Stimulated activated naive CD8-positive, alpha-beta T cell treated with anti-CD3 and anti-CD28 coated beads, Interleukin-15, Interleukin-2, amounts not matched to agents 100 ng/mL and 50 ng/mL, for 24 hours (primary cell): ENCODE data around the gene CNTNAP2.
"Not testable (repeated sequence)": the region's sequence is repeated elsewhere in the genome, so short reads cannot be mapped to it uniquely, and the experiment has no call there.

Experiments used
- H3K27ac Mint-ChIP-seq: one replicate; pipeline ENCODE4 v1.8.0; 2021; ENCODE audit warnings: mild to moderate bottlenecking, mixed read lengths
- H3K27me3 Mint-ChIP-seq: one replicate; pipeline ENCODE4 v1.8.0; 2021; ENCODE audit warnings: mixed read lengths
- H3K36me3 Mint-ChIP-seq: one replicate; pipeline ENCODE4 v1.8.0; 2021; ENCODE audit warnings: low read depth, mixed read lengths
- H3K4me1 Mint-ChIP-seq: one replicate; pipeline ENCODE4 v1.8.0; 2021; ENCODE audit warnings: low read depth, mixed read lengths
- H3K4me3 Mint-ChIP-seq: one replicate; pipeline ENCODE4 v1.8.0; 2021; ENCODE audit warnings: mild to moderate bottlenecking, mixed read lengths
- H3K9me3 Mint-ChIP-seq: one replicate; pipeline ENCODE4 v1.8.0; 2021; ENCODE audit warnings: mixed read lengths

The CNTNAP2 gene

GRCh38 chr7:146126767-146127509 lies 10.3 kb downstream of the CNTNAP2 start:
- Mint-ChIP-seq H3K27me3 (no peaks in the 10 kb centered on the region), H3K4me1 (no peaks in the 10 kb centered on the region), H3K4me3 (no peak overlapping the region), H3K9me3 (peaks cover 12% of the 10 kb centered on the region), H3K36me3 (no peaks in the 10 kb centered on the region), H3K27ac (no peak overlapping the region)

DNA sequence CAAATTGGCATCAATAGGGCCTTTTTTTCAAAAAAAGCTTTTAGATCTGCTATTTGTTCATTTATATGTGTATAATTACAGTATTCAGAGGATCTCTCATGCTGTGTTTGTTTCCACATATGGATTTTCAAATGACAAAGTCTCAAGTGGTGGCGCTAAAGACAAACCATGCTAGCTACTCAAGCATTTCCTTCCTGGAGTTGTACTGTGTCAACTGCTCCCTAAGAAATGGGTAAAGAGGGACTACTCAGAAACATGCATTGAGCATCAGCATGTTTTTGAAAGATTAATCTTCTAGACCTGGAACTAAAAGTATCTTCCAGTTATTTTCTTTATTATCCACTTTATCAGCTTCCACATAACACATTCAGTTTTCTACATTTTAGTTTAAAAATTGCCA lies 12.7 kb downstream of the CNTNAP2 start:
- Mint-ChIP-seq H3K27ac (no peak overlapping the region), H3K9me3 (peaks cover 14% of the 10 kb centered on the region), H3K4me1 (no peaks in the 10 kb centered on the region), H3K36me3 (no peaks in the 10 kb centered on the region), H3K4me3 (no peak overlapping the region), H3K27me3 (no peaks in the 10 kb centered on the region)

DNA sequence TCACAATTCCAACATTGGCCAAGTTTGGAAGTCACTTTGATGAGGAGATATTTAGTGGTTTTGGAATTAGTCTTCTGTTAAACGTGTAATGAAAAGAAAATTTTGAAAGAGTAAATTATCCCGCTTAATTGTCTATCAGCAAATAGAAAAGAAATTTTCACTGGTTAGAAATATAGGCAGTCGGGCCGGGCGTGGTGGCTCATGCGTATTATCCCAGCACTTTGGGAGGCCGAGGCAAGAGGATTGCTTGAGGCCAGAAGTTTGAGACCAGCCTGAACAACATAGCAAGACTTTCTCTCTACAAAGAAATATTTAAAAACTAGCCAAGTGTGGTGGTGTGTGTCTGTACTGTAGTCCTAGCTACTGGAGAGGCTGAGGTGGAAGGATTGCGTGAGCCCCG lies 13.4 kb downstream of the CNTNAP2 start:
- no peak overlapping the region for H3K4me3 Mint-ChIP-seq
- H3K27ac Mint-ChIP-seq, result no peak overlapping the region
- H3K36me3 Mint-ChIP-seq, result no peaks in the 10 kb centered on the region
- H3K9me3 Mint-ChIP-seq, result peaks cover 14% of the 10 kb centered on the region
- no peaks in the 10 kb centered on the region for H3K27me3 Mint-ChIP-seq
- H3K4me1 Mint-ChIP-seq, result no peaks in the 10 kb centered on the region

GRCh38 chr7:146131701-146132100 lies 15.1 kb downstream of the CNTNAP2 start:
- H3K4me1 Mint-ChIP-seq, result no peaks in the 10 kb centered on the region
- H3K36me3 Mint-ChIP-seq, result no peaks in the 10 kb centered on the region
- peaks cover 13% of the 10 kb centered on the region for H3K9me3 Mint-ChIP-seq
- no peaks in the 10 kb centered on the region for H3K27me3 Mint-ChIP-seq
- no peak overlapping the region for H3K4me3 Mint-ChIP-seq
- H3K27ac Mint-ChIP-seq, result no peak overlapping the region

DNA sequence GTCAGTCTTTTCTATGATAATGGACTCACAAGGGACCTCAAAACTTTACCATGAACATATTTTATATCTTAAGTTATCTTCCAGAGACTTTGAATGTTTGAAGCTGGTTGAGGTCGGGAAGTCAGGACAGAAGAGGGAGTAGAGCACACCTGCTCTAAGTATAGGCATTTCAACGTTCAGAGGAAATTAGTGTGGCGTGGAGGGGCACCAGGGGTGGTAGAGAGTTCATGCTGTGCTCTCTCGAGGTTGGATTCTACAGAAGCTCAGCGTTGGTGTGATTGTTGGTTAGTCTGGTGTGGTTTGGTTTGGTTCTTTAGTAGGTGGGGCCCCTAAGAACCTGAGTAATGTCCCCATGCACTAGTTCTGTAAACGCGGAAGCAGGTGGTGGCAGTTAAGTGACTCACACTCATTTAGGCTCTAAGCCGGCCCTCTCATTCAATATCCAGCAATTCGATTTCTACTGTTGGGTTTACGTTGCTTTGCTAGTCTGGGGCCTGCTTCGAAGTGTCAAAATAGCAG lies 19.8 kb downstream of the CNTNAP2 start:
- no peak overlapping the region for H3K27ac Mint-ChIP-seq
- H3K4me1 Mint-ChIP-seq, result no peaks in the 10 kb centered on the region
- no peak overlapping the region for H3K4me3 Mint-ChIP-seq
- H3K36me3 Mint-ChIP-seq, result no peaks in the 10 kb centered on the region
- no peaks in the 10 kb centered on the region for H3K27me3 Mint-ChIP-seq
- H3K9me3 Mint-ChIP-seq, result peaks cover 16% of the 10 kb centered on the region

DNA sequence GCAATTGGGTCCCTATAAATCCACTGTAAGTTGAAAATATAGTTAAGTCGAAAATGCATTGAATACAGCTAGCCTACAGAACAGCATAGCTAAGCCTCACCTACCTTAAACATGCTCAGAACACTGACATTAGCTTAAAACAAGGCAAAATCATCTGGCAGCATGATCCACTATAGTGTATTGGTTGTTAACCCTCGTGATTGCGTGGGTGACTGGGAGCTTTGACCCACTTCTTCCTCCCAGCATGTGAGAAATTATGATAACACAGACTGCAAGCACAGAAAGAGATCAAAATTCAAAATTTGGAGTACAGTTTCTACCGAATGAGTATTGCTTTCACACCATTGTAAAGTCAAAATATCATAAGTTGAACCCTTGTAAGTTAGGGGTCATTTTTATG lies 22.3 kb downstream of the CNTNAP2 start:
- H3K27ac Mint-ChIP-seq, result no peak overlapping the region
- H3K9me3 Mint-ChIP-seq, result peaks cover 8% of the 10 kb centered on the region
- H3K36me3 Mint-ChIP-seq, result no peaks in the 10 kb centered on the region
- no peak overlapping the region for H3K4me3 Mint-ChIP-seq
- H3K4me1 Mint-ChIP-seq, result no peaks in the 10 kb centered on the region
- no peaks in the 10 kb centered on the region for H3K27me3 Mint-ChIP-seq

- H3K9me3 Mint-ChIP-seq, result peaks cover 5% of the 10 kb centered on the region
- H3K4me1 Mint-ChIP-seq, result no peaks in the 10 kb centered on the region
- no peak overlapping the region for H3K27ac Mint-ChIP-seq
- H3K27me3 Mint-ChIP-seq, result no peaks in the 10 kb centered on the region
- no peaks in the 10 kb centered on the region for H3K36me3 Mint-ChIP-seq
- no peak overlapping the region for H3K4me3 Mint-ChIP-seq
These were observed 30.4 kb downstream of the CNTNAP2 start for GRCh38 chr7:146146831-146147486.

DNA sequence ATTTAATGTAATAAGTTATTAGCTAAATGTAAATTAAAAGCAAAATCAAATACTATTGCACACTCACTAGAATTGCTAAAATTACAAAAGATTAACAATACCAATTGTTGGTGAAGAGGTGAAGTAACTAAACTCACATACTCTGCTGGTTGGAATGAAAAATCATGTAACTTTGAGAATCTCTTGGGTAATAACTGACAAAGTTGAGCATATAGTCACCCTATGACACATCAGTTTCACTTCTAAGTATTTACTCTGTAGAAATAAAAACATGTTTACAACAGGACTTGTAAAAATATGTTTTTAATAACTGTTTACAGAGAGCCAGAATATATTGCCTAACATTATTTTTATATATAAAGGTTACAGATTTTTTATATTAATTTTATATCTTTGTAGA lies 33.6 kb downstream of the CNTNAP2 start:
- Mint-ChIP-seq H3K27me3 (no peaks in the 10 kb centered on the region), H3K4me1 (no peaks in the 10 kb centered on the region), H3K27ac (no peak overlapping the region), H3K36me3 (no peaks in the 10 kb centered on the region), H3K4me3 (no peak overlapping the region), H3K9me3 (peaks cover 5% of the 10 kb centered on the region)

- Mint-ChIP-seq H3K4me3 (no peak overlapping the region), H3K27ac (no peak overlapping the region), H3K4me1 (no peaks in the 10 kb centered on the region), H3K9me3 (peaks cover 9% of the 10 kb centered on the region), H3K36me3 (no peaks in the 10 kb centered on the region), H3K27me3 (no peaks in the 10 kb centered on the region)
These were observed 55.5 kb downstream of the CNTNAP2 start for GRCh38 chr7:146172112-146172511.

DNA sequence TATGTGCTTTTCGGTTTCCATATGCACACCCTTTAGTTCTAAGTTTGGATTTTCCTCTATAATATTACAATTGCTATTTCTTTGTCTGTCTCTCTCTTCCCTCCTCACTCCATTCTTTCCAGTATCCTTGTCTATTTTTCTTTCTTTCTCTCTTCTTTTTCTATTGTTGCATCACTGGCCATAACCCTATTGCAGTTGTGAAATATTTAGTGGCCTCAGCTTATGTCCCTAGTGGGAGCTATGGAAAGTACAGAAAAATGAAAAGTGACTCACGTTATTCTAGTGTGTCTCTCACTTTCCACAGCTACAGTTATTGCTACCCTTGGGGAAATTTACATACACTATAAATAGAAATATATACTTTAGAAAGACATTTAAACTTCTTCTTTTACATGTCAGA lies 59.1 kb downstream of the CNTNAP2 start:
- H3K4me3 Mint-ChIP-seq, result no peak overlapping the region
- no peaks in the 10 kb centered on the region for H3K27me3 Mint-ChIP-seq
- no peaks in the 10 kb centered on the region for H3K4me1 Mint-ChIP-seq
- H3K27ac Mint-ChIP-seq, result no peak overlapping the region
- no peaks in the 10 kb centered on the region for H3K9me3 Mint-ChIP-seq
- H3K36me3 Mint-ChIP-seq, result no peaks in the 10 kb centered on the region

DNA sequence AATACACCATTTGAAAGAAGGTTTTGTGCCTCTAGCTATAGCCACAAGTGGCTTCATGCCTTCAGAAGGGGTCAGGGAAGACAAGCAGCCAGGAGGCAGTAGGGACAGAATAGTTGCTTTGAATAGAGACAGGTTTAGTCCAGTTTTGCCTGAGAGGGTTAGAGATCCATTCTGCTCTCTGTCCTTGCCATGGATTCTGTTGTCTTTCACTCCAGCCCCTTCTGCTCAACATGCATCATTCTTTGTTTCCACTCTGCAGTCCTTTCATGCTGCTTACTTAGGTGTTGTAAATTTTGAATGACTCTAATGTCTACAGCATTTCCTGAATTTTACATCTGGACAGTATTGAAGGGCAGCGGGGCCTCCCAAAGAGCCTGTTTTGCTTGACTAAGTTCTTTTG lies 60.3 kb downstream of the CNTNAP2 start:
- H3K4me1 Mint-ChIP-seq, result no peaks in the 10 kb centered on the region
- no peak overlapping the region for H3K27ac Mint-ChIP-seq
- no peaks in the 10 kb centered on the region for H3K36me3 Mint-ChIP-seq
- H3K27me3 Mint-ChIP-seq, result no peaks in the 10 kb centered on the region
- H3K9me3 Mint-ChIP-seq, result no peaks in the 10 kb centered on the region
- no peak overlapping the region for H3K4me3 Mint-ChIP-seq

GRCh38 chr7:146177301-146177700 lies 60.7 kb downstream of the CNTNAP2 start:
- H3K27ac Mint-ChIP-seq, result no peak overlapping the region
- no peaks in the 10 kb centered on the region for H3K36me3 Mint-ChIP-seq
- H3K4me3 Mint-ChIP-seq, result no peak overlapping the region
- H3K4me1 Mint-ChIP-seq, result no peaks in the 10 kb centered on the region
- no peaks in the 10 kb centered on the region for H3K9me3 Mint-ChIP-seq
- H3K27me3 Mint-ChIP-seq, result no peaks in the 10 kb centered on the region

DNA sequence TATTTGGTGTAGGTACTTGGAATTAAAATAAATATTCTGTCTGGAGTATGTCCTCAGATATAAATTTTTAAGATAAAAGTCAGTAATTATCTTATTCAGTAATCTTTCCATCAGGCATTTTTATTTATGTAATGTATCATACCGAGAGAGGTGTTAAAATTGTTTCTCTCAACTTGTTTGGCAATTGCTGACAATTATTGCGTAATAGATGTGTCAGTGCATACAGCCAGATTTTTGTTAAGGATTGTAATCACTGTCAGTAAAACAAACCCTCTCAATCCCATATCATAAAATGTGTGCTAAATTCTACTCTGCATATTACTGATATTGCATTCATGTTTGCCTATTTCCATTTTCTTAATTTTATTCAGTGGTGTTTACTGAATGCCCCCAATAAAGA lies 69.2 kb downstream of the CNTNAP2 start:
- H3K27me3 Mint-ChIP-seq, result no peaks in the 10 kb centered on the region
- H3K4me1 Mint-ChIP-seq, result no peaks in the 10 kb centered on the region
- no peak overlapping the region for H3K4me3 Mint-ChIP-seq
- peaks cover 17% of the 10 kb centered on the region for H3K9me3 Mint-ChIP-seq
- no peaks in the 10 kb centered on the region for H3K36me3 Mint-ChIP-seq
- H3K27ac Mint-ChIP-seq, result no peak overlapping the region

- not testable (repeated sequence) for H3K4me1 Mint-ChIP-seq, H3K27me3 Mint-ChIP-seq
- peaks cover 30% of the 10 kb centered on the region for H3K9me3 Mint-ChIP-seq
These were observed 74.8 kb downstream of the CNTNAP2 start for GRCh38 chr7:146191428-146191827.

DNA sequence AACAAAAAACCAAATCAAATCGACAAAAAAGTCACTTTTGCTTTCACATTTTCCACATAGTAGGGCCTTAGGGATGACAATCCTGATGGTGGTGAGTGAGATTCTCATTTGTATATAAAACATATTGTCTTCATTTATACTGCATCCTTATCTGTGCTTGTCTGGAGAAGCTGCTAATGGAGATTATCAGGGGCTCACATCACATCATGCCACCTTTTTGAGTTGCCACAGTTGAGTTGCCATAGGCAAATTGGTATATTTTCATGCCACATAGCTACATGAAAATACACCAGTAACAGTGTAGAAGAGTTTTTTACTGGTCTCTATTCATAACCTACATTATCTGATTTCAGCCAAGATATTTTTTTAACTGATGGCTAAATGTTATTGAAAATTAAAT lies 85.3 kb downstream of the CNTNAP2 start:
- Mint-ChIP-seq H3K36me3 (no peaks in the 10 kb centered on the region), H3K27me3 (no peaks in the 10 kb centered on the region), H3K9me3 (peaks cover 11% of the 10 kb centered on the region), H3K4me3 (no peak overlapping the region), H3K27ac (no peak overlapping the region), H3K4me1 (no peaks in the 10 kb centered on the region)

More at GRCh38 chr7:146191428-146191827, 74.8 kb downstream of the CNTNAP2 start:
- not testable (repeated sequence) for H3K4me3 Mint-ChIP-seq, H3K27ac Mint-ChIP-seq, H3K36me3 Mint-ChIP-seq

GRCh38 chr7:146206270-146206669 lies 89.7 kb downstream of the CNTNAP2 start:
- Mint-ChIP-seq H3K9me3 (peaks cover 8% of the 10 kb centered on the region), H3K27me3 (no peaks in the 10 kb centered on the region), H3K4me3 (no peak overlapping the region), H3K36me3 (no peaks in the 10 kb centered on the region), H3K27ac (no peak overlapping the region), H3K4me1 (no peaks in the 10 kb centered on the region)
